ENCODE data around the gene SPTLC3.

DNA sequence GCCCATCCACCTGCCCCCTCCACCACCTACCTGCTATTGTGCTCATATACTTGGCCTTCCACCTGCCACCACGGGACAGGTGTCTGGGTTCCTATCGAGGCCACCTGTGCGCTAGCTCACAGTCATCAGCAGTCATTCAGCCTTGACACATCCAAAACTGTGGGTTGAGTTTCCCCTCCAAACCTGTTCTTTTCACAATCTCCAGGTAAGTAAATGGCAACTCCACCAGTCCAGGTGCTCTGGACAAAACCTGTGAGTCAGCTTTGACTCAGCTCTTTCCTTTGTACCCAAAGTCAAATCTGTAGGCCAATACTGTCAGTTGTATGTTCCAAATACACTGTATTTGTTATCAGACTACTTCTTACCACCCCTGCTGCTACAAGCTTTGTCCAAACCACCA is 52.6 kb downstream of the SPTLC3 start:
- TF ChIP-seq, protein P1, sequence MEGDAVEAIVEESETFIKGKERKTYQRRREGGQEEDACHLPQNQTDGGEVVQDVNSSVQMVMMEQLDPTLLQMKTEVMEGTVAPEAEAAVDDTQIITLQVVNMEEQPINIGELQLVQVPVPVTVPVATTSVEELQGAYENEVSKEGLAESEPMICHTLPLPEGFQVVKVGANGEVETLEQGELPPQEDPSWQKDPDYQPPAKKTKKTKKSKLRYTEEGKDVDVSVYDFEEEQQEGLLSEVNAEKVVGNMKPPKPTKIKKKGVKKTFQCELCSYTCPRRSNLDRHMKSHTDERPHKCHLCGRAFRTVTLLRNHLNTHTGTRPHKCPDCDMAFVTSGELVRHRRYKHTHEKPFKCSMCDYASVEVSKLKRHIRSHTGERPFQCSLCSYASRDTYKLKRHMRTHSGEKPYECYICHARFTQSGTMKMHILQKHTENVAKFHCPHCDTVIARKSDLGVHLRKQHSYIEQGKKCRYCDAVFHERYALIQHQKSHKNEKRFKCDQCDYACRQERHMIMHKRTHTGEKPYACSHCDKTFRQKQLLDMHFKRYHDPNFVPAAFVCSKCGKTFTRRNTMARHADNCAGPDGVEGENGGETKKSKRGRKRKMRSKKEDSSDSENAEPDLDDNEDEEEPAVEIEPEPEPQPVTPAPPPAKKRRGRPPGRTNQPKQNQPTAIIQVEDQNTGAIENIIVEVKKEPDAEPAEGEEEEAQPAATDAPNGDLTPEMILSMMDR (IDR thresholded peaks at IDR 0.05), result no peak
- TF ChIP-seq EZH2 (IDR thresholded peaks at IDR 0.05; ENCODE audit: borderline replicate concordance, insufficient read depth, low read depth, low read length, poor library complexity, severe bottlenecking), result no peak
